Measurements from ENCODE around the gene RAMP3.
"Not testable (repeated sequence)": the region's sequence is repeated elsewhere in the genome, so short reads cannot be mapped to it uniquely, and the experiment has no call there.

Gene RAMP3

DNA sequence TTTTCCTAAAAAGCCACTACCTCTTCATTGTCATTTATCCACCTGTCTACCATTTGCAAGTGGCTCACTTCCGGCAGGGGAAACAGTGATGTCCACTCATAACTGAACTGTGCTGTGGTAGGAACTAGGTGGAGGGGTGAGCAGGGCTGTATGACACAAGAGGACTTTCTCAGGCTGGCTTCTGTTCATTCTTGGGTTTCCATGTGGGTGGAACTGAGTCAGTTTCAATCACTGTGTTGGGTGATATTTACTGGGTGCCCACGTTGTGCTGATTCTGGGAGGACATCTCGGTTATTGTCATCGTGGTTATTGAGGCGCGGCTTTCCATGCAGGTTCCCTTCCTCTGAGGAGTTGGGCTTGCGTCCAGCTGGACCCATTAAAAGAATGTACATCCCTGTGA, 38.8 kb downstream of the RAMP3 start:
- peak in 3 of 4 experiments; percentile 17 to 27 (median 19) for DNase-seq

DNA sequence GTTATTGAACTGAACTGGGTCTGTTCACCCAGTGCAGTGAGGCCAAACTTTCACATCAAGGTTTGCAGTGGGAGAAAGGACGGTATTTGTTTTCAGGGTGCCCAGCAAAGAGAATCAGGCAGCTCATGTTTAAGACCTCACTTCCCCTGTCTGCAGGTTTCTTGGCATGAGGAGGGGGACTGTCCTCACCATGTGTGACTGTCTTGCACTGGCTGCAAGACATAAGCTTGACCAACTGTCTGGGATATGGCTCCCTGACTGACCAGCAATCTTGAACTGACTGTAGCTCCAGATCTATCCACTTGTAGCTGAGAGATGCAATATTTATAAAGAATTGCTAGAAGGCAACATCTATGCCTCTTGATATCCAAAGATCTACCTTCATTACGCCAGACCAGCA, 39.9 kb downstream of the RAMP3 start:
- no peak for DNase-seq

DNA sequence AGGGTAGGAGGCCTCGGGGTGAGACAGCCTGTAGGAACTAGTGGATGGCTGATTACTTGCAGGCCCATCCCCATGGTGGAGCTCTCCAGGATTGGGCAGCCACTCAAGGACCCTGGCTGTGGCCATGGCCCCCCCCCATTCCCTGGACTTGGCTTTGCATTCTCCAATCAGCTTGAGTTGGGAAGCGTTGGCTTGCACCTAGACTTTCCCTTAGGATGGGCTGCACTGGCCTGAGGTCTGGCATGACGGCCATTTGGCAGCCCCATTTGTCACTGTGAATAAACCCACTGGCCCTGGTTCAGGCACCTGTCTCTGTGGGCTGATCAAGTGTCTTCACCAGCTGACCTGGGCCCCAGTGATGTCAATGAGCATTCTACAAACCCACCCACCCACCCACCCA, 41.4 kb downstream of the RAMP3 start:
- DNase-seq = no peak

DNA sequence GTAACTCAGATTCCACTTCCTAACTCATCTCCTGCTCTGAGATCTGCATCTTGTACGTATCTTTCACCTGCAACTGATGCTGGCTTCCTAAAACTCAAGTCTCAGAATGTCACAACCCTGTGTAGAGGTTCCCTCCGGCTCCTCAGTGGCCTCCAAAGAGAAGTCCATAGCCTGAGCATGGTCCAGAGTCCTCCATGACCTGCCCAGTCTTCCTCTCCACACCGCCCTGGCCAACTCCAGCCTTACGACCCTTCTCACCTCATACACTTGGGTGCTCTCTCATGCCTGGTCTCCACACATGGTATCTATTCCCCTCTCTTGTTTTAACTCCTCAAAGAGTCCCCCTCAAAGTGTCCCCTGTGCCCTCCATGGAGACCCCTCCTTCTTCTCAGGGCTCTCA, 41.9 kb downstream of the RAMP3 start:
- DNase-seq = no peak

DNA sequence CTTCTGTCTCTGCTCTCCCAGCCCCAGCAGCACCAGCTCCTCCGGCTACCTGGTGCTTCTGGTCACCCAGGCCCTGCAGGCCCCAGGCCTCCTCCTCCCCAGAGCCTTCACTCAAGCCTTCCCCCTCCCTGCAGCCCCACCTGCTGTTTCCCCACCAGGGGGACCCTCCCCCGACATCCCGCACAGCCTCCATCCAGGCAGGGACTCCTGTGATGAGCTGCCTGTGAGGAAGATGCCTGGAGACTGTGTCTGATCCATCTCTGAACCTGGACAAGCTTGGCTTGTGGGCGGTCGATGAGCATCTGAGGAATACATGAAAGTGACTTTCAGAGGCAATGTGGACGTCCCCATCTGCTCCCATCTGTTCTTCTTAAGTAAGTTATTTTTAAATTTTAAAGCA, 45.0 kb downstream of the RAMP3 start:
- no peak for DNase-seq

DNA sequence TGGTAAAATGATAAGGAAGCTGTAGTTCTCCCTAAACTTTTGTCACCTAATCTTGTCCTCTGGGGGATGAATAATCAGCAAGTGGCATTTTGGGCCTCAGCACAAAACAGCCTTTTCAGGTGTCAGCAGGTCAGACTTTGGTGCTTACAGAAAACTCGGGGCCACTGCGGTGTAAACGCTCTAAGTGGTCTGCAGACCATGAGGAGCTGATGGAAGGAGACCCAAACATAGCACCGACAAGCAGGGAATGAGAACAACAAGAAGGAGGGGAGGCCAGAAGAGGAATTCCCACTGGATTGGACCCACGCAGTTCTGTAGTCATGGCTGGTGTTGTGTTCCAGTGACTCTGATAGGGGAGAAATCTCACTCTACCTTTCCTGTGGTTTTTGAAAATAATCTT, 45.4 kb downstream of the RAMP3 start:
- no peak for DNase-seq

DNA sequence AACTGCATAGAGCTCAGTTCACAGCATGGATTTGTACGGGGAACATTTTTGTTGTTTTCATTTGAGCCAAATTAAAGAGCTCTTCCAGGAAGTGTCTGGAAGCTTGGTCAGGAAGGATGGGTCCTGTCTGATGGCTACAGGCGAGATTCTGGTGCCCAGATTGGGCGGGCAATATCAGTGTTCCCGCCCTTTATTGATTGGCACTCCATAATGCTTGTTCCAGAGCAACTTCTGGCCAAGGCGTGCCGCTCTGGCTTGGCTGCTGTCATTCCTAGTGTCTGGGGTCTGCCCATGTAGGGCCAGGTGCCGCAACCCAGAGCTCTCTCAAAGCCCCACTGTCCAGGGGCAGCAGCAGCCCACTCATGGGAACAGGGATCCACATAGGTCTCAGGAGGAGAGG, 45.9 kb downstream of the RAMP3 start:
- DNase-seq = no peak

DNA sequence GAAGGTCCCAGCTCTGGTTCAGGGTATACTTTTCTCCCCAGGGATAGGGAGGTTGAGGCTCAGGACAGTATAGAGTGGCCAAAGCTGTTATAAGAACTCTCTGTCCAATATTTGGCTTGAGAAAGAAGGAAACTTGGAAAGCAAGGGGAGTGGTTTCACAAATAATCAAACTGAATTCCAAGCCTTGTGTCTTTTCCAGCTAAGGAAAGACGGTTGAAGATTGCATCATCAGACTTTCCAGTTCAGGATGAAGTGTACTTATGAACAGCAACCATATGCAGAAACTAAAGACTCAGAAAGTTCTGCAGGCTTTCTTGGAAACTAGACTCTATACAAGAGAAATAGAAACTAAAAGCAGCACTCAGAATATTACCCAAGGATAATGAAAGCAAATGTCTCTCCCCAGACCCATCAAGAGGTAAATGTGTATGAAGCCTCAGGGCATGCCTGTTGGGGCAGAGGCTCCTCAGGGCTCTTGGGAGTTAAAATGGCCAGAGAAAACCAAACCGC, 46.4 kb downstream of the RAMP3 start:
- DNase-seq = no peak

DNA sequence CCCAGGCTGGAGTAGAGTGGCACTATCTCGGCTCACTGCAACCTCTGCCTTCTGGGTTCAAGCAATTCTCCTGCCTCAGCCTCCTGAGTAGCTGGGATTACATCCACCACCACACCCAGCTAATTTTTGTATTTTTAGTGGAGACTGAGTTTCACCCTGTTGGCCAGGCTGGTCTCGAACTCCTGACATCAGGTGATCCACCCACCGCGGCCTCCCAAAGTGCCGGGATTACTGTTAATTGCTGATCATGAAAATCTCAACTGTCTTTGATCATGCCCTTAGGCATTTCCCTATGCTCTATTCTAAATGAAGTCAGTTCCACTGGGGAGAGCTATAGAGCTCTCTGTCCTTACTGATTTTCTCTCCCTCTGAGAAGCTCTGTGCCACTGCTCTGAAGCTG, 48.7 kb downstream of the RAMP3 start:
- not testable (repeated sequence) for DNase-seq

DNA sequence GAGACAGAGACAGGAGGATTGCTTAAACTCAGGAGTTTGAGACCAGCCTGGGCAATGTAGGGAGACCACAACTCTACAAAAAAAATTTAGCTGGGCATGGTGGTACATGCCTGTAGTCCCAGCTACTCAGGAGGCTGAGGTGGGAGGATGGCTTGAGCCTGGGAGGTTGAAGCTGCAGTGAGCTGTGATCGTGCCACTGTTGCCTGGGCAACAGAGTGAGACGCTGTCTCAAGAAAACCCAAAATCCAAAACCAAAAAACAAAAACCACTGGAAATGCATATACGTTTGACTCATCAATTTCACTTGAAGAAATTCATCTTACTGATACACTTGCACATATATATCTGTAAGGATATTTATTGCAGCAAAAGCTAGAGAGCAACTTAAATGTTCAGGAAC, 52.3 kb downstream of the RAMP3 start:
- DNase-seq = not testable (repeated sequence)

DNA sequence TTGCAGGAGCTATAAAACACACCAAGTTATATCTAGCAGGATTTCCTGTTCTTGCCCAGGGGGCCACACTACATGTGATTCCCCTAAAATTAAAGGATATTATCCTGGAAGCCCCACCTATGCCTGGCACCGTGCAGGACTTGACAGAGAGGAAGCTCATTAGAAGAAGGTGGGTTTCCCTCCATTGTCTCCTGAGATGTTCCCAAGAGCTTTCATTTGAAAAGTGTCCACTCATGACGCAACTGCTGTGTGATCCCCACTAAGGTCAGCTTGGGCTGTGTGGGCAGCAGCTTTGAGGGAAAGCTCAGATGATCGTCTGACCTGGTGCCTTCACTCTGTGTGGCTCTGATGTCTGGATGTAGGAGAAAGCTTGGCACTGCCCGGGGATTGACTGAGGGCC, 53.5 kb downstream of the RAMP3 start:
- DNase-seq = no peak

DNA sequence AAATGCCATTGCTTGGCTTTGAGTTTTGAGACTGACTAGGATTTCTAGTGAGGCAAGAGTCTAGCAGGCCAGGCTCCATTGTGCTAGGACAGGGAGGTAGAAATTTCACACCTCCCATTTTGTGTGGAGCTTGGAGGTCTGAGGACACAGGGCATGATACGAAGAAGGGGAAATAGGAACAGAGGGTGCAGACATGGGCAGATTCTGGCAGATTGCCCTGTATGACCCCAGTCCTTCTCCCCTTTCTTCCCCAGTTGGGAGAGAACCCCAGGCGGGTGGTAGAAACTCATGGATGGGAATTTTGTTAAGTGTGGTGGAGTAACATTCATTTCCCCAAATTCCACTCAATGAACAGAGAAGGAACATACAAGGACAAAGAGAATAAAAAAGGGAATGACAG, 54.4 kb downstream of the RAMP3 start:
- DNase-seq = no peak

DNA sequence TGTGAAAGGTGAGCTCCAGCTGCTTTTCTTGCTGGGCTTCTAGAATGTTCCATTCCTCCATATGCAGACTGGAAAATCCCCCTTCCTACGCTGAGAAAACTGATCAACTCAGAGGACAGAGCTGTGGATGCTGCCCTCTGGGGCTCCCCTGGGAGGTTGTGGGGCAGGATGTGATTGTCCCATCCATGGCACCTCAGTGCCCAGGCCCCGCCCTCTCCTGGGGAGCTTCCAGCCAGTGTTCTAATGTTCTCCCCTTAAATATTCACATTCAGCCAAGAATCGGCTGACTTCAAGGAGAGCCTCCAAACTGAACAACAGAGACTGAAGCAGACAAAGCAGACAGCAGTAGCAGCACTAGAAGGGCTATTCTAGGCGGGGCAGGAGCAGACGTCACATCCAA, 55.0 kb downstream of the RAMP3 start:
- DNase-seq = no peak

DNA sequence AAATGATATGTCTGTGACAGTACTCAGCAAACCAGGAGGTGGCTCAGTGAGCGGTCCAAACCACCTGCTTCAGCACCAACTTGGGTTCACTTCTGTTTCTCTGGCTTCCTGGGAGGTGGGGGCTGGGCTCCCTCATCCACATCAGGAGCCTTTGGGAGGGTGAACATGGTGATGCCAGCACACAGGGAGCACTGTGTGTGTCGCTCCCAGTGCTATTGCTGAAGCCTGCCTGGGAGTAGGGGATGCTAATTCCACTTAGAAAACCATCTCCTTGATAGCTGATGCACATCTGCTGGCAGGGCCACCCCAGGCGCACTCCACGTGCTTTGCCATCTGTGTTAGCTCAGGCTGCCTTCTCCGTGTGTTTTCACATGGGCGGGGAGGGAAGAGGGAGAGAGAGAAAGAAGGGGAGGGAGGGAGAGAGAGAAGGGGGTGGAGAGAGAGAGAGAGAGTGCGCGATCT, 58.0 kb downstream of the RAMP3 start:
- DNase-seq = no peak

DNA sequence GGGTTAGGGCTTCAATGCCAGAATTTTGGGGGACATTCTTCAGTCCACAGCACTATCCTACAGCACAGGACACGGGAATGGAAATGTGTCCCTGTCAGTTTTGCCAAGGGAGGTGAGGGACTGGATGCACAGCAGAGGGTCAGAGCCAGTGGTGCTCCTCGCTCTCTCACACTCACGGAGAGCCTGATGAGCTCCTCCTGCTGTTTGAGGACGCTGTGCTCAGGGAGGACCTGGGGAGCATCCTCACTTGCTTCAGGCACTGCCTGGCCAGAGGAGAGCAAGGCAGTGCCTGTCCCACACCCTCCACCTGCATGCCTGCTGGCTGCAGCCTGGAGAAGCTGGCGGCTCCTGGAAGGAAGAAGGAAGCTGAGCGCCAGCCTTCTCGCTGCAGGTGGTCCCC, 58.6 kb downstream of the RAMP3 start:
- no peak for DNase-seq

DNA sequence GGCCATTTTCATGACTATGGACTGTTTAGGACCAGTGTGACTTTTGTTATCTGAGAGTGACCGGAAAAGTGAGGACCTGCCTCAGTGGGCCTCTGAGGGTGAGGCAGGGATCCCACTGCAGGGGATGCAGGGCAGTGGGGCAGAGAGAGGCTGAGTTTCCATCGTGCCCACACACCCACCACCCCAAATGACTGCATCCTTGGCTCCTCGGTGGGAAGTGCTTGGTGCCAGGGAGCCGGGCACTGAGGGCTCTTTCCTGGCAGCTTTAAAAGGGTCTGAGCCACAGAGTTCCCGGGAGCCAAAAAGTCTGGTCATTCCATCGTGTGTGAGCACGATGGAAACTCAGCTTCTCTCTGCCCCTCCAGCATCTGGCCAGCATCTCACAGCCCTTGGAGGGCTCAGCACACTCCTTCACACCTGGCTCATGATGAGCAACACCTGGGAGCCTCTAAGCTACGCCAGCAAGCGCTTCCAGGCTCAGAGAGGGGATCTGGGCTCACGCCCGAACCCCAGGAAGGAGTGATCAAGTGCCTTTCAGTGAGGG, 59.1 kb downstream of the RAMP3 start:
- no peak for DNase-seq

DNA sequence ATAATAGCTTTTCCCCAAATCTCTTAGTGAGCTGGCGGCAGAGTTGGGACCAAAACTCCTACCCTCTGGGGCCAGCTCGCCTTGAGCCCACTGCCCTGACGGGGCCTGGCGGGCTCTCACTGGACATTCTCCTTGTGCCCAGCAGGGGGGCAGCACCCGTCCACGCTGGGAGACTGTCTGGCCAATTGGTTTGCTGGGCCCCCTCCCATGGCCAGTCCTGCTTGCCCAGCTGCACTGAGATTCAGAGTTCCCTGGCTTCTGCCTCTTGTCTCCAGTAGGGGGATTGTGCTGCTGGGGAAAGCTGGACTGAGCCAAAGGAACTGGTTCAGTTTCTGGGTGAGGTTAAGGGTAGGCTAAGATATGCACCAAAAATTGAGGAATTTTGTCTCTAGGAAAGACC, 59.8 kb downstream of the RAMP3 start:
- DNase-seq = peak in 2 of 4 experiments; percentile 11 to 24

DNA sequence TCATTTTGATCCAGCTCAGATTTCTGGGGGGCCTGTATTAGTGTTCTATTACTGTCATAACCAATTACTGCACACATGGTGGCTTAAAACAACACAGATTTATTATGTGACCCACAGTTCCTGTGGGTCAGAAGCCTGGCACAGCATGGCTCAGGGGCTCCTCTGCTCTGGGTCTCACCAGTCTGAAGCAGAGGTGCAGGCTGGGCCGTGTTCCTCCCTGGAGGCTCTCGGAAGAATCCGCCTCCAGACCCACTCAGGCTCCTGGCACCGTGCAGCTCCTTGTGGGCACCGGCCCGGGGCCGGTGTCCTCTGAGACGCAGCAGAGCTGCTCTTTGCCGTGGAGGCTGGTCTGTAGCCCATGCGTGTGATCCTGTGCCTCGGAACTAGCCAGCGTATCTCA, 61.5 kb downstream of the RAMP3 start:
- no peak for DNase-seq

DNA sequence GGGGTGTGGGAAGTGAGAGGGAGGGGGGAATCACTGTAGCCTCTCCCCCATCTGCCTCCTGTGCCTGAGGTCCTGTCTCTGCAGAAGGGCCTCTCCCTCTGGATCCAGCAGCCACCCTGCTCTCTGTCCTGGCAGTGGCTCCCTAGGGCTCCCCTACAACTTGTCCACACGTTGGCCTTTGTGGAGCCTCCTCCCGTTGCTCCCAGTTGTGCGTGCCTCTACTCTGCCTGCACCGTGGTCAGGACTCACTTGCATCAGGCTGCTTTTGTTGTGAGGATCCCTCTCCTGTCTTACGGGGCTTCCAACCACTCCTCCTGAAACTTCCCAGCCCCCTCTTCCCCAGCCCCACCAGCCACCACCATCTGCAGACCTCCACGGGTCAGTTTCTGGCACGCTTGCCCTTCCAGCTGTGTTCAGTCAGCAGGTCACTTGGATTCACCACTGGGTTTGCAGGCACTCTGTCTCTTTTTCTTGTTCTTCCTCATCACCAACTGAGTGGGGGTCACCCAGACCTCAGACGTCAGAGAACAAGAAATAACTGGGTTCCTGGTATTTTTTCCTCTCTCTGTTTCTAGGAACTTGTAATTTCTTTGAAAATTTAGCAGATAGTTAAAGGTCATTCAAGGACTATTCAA, 62.3 kb downstream of the RAMP3 start:
- no peak for DNase-seq

DNA sequence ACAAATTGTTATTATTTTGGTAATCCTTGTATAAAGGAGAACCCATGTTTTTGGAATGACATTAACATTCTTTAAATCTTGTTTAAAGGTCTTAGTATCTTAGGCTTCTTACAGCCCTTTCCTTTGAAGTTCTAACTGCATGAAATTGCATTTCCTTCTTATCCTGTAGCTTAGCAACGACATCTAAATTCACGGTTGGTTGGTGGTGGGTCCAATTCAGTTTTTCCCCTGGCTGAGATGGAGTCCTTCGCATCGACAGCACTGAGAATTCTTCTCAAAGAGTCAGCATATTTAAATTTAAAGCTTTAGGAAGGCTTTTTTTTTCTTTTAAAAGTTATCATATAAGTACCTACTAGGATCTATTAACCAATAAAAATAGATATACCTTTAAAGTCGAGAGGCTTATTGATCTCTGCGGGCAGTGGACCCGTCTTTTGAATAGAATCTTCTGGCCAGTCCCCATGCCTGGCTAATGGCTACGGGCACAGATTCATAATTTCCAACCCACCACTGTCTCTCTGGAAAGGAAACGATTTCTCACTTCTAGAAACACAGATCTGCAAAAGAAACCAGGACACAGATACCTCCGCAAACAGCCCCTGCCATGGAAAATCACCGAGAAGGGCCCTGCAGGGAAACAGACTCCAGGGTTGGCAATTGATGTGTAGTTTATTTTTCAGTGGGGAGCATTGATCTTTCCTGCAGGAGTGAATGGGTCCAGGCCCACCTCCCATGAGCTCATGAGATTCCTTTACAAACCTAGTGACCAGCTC, 63.4 kb downstream of the RAMP3 start:
- no peak for DNase-seq

DNA sequence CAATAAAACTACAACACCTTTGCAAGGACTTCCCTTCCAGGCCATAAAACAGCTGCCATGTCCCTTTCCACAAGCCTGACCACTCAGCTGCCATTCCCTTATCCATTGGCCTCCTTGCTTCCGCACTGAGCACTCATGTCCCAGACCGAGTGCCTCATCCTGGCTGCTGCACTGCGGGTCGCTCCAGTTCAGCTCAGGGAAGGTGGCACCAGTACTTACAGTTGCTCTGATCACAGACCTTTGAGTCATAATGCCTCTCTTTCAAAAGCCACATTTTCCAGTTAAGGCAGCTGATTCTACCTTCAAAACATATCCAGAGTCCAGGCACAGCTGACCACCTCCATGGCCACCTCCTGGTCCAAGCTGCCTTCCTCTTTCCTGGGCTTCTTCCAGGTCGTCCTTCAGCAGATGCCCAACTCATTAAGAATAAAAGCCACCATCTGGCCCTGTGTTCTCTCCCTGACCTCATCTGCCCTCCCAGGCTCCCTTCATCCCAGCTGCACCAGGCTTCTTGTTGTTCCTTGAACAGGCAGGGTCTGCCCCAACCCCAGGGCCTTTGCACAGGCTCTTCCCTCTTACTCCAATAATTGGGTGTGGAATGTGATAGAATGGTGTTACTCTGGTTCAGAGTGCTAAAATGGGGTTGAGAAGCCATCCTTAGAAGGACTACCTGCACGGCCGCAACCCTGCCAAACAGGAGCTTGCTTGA, 64.5 kb downstream of the RAMP3 start:
- DNase-seq = no peak

DNA sequence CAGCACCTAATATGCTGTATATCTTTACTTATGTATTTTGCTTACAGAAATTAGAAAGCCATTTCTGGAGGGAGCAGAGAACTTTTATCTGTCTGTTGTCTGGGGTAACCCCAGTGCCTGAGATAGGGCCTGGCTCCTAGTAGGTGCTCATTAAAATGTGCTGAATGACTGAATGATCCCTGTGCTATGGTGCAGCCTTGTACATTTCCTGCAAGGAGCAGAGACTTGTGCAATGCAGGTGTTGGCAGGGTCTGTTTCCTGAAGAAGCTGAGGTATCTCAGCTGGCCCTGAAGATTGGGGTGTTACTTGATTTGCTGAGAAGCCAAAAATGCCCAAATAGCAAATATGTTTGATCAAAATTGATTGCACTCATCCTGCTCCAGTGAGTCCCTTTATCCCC, 65.5 kb downstream of the RAMP3 start:
- DNase-seq = no peak

Data from suppressor macrophage (primary cell).